OCI-LY7 (cell line): Measurements from ENCODE around the gene GFRA3. TPM values are rescaled to one million over a fixed set of nuclear protein-coding genes. Genes with fewer than 3 reads are reported as not detected.

Experiments used
- BruUV-seq: library from RNA; stranded (reverse); fragments of 400-500 nt; replicated peaks from 2 replicates; lab custom pipeline; 2021; lab: Mats Ljungman, UMichigan
- CTCF ChIA-PET: fragments of 300-600 bp; sonication (Branson Sonifier 250); formaldehyde crosslinking; loops from one replicate; lab custom pipeline; 2022; ENCODE audit warnings: antibody characterized with exemption; ENCODE audit not compliant: unreplicated experiment; lab: Charles Lee
- POLR2A ChIA-PET: fragments of 300-600 bp; sonication (Branson Sonifier 250); formaldehyde crosslinking; loops from one replicate; lab custom pipeline; 2022; ENCODE audit warnings: antibody characterized with exemption; lab: Charles Lee
- DNase-seq: peaks from one replicate; pipeline ENCODE4 v3.0.0-alpha.2; 2015; ENCODE audit warnings: low spot score
- H2AFZ ChIP-seq: fragments of 200-600 bp; sonication (generic), shearing (Covaris generic); 2 replicates; pipeline ENCODE4 v1.6.1; 2014; ENCODE audit warnings: mild to moderate bottlenecking, antibody characterized with exemption, low read length, moderate library complexity
- H3K27ac ChIP-seq: fragments of 200-600 bp; sonication (generic); 2 replicates; pipeline ENCODE4 v1.5.1; 2014; ENCODE audit warnings: mixed run types, low read depth, mild to moderate bottlenecking, moderate library complexity, low read length, inconsistent platforms; ENCODE audit not compliant: poor library complexity, severe bottlenecking
- H3K36me3 ChIP-seq: fragments of 200-600 bp; sonication (generic); 2 replicates; pipeline ENCODE4 v1.6.1; 2014; ENCODE audit warnings: mild to moderate bottlenecking, antibody characterized with exemption, low read length, moderate library complexity, mixed read lengths; ENCODE audit not compliant: insufficient read depth
- H3K4me1 ChIP-seq: fragments of 200-600 bp; sonication (generic); 2 replicates; pipeline ENCODE4 v1.5.1; 2014; ENCODE audit warnings: mild to moderate bottlenecking, low read length; ENCODE audit not compliant: insufficient read depth, poor library complexity, severe bottlenecking
- H3K4me2 ChIP-seq: fragments of 200-600 bp; sonication (generic); 2 replicates; pipeline ENCODE4 v1.6.1; 2014; ENCODE audit warnings: mild to moderate bottlenecking, low read length
- H3K4me3 ChIP-seq: fragments of 200-600 bp; sonication (generic); 2 replicates; pipeline ENCODE4 v1.5.1; 2014; ENCODE audit warnings: mild to moderate bottlenecking, low read depth, low read length; ENCODE audit not compliant: poor library complexity, severe bottlenecking
- H3K79me2 ChIP-seq: fragments of 200-600 bp; sonication (generic); 2 replicates; pipeline ENCODE4 v1.6.1; 2016; ENCODE audit warnings: low read depth, mild to moderate bottlenecking, low read length, moderate library complexity, mixed read lengths; ENCODE audit not compliant: insufficient read depth
- H3K9me2 ChIP-seq: fragments of 200-600 bp; sonication (generic); 2 replicates; pipeline ENCODE4 v1.6.1; 2016; ENCODE audit warnings: mild to moderate bottlenecking, low read length, mixed read lengths; ENCODE audit not compliant: insufficient read depth
- H3K9me3 ChIP-seq: fragments of 200-600 bp; sonication (generic); 2 replicates; pipeline ENCODE4 v1.6.1; 2014; ENCODE audit warnings: mild to moderate bottlenecking, mixed run types, low read length, mixed read lengths
- H4K20me1 ChIP-seq: fragments of 200-600 bp; sonication (generic); 2 replicates; pipeline ENCODE4 v1.6.1; 2014; ENCODE audit warnings: mild to moderate bottlenecking, antibody characterized with exemption, low read length, moderate library complexity, mixed read lengths; ENCODE audit not compliant: insufficient read depth
- EZH2phosphoT487 ChIP-seq: fragments of 200-600 bp; sonication (generic); IDR thresholded peaks from 2 replicates; pipeline ENCODE4 v1.6.1; 2018; ENCODE audit warnings: low read depth, borderline replicate concordance, mild to moderate bottlenecking, mixed run types, antibody characterized with exemption, low read length, moderate library complexity, mixed read lengths
- intact Hi-C: fragments of 100-400 bp; cut with micrococcal nuclease; formaldehyde crosslinking; loops from one replicate; pipeline ENCODE4 v1.10.0; 2022; ENCODE audit not compliant: unreplicated experiment
- total RNA-seq, 2 experiments: library from RNA; depleted of rRNA in 1 of 2; stranded (reverse); fragments of >200 nt in 1 of 2; shearing (Covaris generic) in 1 of 2; gene quantifications; 2 replicates each; pipeline ENCODE4 v1.2.3, GENCODE V29; 2014 to 2022
- TF ChIP-seq, protein P1 (sequence below): fragments of 200-600 bp; sonication (generic); conservative IDR thresholded peaks from 2 replicates; pipeline ENCODE4 v1.5.1; 2014; ENCODE audit warnings: mild to moderate bottlenecking, antibody characterized with exemption, low read length, moderate library complexity, mixed read lengths

Gene GFRA3
- total RNA-seq, 2 experiments from 2014 or later, result not detected

DNA sequence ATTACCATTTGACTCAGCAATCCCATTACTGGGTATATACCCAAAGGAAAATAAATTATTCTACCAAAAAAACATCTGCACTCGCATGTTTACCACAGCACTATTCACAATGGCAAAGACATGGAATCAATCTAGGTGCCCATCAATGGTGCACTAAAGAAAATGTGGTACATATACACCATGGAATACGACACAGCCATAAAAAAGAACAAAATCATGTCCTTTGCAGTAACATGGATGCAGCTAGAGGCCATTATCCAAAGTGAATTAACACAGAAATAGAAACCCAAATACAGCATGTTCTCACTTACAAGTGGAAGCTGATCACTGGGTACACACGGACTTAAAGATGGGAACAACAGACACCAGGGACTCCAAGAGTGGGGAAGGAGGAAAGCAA is 63.4 kb downstream of the GFRA3 start:
- no peak for TF ChIP-seq EZH2phosphoT487
- TF ChIP-seq, protein P1, sequence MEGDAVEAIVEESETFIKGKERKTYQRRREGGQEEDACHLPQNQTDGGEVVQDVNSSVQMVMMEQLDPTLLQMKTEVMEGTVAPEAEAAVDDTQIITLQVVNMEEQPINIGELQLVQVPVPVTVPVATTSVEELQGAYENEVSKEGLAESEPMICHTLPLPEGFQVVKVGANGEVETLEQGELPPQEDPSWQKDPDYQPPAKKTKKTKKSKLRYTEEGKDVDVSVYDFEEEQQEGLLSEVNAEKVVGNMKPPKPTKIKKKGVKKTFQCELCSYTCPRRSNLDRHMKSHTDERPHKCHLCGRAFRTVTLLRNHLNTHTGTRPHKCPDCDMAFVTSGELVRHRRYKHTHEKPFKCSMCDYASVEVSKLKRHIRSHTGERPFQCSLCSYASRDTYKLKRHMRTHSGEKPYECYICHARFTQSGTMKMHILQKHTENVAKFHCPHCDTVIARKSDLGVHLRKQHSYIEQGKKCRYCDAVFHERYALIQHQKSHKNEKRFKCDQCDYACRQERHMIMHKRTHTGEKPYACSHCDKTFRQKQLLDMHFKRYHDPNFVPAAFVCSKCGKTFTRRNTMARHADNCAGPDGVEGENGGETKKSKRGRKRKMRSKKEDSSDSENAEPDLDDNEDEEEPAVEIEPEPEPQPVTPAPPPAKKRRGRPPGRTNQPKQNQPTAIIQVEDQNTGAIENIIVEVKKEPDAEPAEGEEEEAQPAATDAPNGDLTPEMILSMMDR, result no peak
- intact Hi-C loops, result loop anchor here (5.0 kb wide), 1 partner anchor 121 kb away; the partner anchor contains the start of gene CDC25C
- peak overlapping the region; percentile 75; the same call in 1 of the 2 replicates for H3K4me2 ChIP-seq

More for the DNA sequence above, 63.4 kb downstream of the GFRA3 start:
- Histone ChIP-seq H3K4me3 (no peak overlapping the region), H3K9me2 (no peaks in the 10 kb centered on the region), H3K9me3 (no peaks in the 10 kb centered on the region), H2AFZ (no peak overlapping the region), H3K36me3 (peaks cover 54% of the 10 kb centered on the region), H3K79me2 (peaks cover 64% of the 10 kb centered on the region), H3K27ac (no peak overlapping the region), H3K4me1 (peaks cover 15% of the 10 kb centered on the region), H4K20me1 (no peaks in the 10 kb centered on the region)
- ChIA-PET POLR2A (interaction anchor here (0.6 kb wide), 1 partner anchor 316 kb away, joined by 3 read pairs; no protein-coding TSS in a partner anchor), CTCF (no interaction called here)
- no peak for DNase-seq
- no TSS peak for BruUV-seq

Other genes starting within 250 kb of the GFRA3 start
- gene FAM13B, start 241.5 kb downstream of the GFRA3 start, total RNA-seq (2014; rRNA removed; shearing (Covaris generic)), result 9.8 and 21.5 TPM in 2 replicates
- 29.8 and 35.7 TPM in 2 replicates for gene FAM13B, start 241.5 kb downstream of the GFRA3 start, total RNA-seq (2022)
- gene WNT8A, start 190.6 kb downstream of the GFRA3 start, total RNA-seq (2014; rRNA removed; shearing (Covaris generic)), result not detected in 2 replicates
- not detected in 2 replicates for gene WNT8A, start 190.6 kb downstream of the GFRA3 start, total RNA-seq (2022)
- not detected in 2 replicates for gene NME5, start 135.2 kb downstream of the GFRA3 start, total RNA-seq (2014; rRNA removed; shearing (Covaris generic))
- gene NME5, start 135.2 kb downstream of the GFRA3 start, total RNA-seq (2022), result not detected in 2 replicates
- 57.7 and 71.7 TPM in 2 replicates for gene BRD8, start 96.0 kb downstream of the GFRA3 start, total RNA-seq (2014; rRNA removed; shearing (Covaris generic))
- gene BRD8, start 96.0 kb downstream of the GFRA3 start, total RNA-seq (2022), result 92.7 and 108 TPM in 2 replicates
- gene KIF20A, start 95.5 kb downstream of the GFRA3 start, total RNA-seq (2014; rRNA removed; shearing (Covaris generic)), result 63.1 and 74.5 TPM in 2 replicates
- 65.1 and 76.7 TPM in 2 replicates for gene KIF20A, start 95.5 kb downstream of the GFRA3 start, total RNA-seq (2022)
- gene CDC23, start 61.3 kb downstream of the GFRA3 start, total RNA-seq (2014; rRNA removed; shearing (Covaris generic)), result 31.8 and 46.7 TPM in 2 replicates
- gene CDC23, start 61.3 kb downstream of the GFRA3 start, total RNA-seq (2022), result 36.7 and 45.0 TPM in 2 replicates
- 19.2 and 21.8 TPM in 2 replicates for gene CDC25C, start 57.2 kb upstream of the GFRA3 start, total RNA-seq (2014; rRNA removed; shearing (Covaris generic))
- 21.1 and 26.9 TPM in 2 replicates for gene CDC25C, start 57.2 kb upstream of the GFRA3 start, total RNA-seq (2022)
- 38.4 and 42.3 TPM in 2 replicates for gene FAM53C, start 63.6 kb upstream of the GFRA3 start, total RNA-seq (2014; rRNA removed; shearing (Covaris generic))
- gene FAM53C, start 63.6 kb upstream of the GFRA3 start, total RNA-seq (2022), result 46.5 and 47.8 TPM in 2 replicates
- 51.1 and 57.1 TPM in 2 replicates for gene KDM3B, start 78.1 kb upstream of the GFRA3 start, total RNA-seq (2014; rRNA removed; shearing (Covaris generic))
- gene KDM3B, start 78.1 kb upstream of the GFRA3 start, total RNA-seq (2022), result 63.6 and 64.8 TPM in 2 replicates
- 3.9 and 5.4 TPM in 2 replicates for gene REEP2, start 164.4 kb upstream of the GFRA3 start, total RNA-seq (2014; rRNA removed; shearing (Covaris generic))
- gene REEP2, start 164.4 kb upstream of the GFRA3 start, total RNA-seq (2022), result 5.1 and 6.5 TPM in 2 replicates
- 0.10 and 0.13 TPM in 2 replicates for gene EGR1, start 190.9 kb upstream of the GFRA3 start, total RNA-seq (2014; rRNA removed; shearing (Covaris generic))
- gene EGR1, start 190.9 kb upstream of the GFRA3 start, total RNA-seq (2022), result 0.79 and 1.1 TPM in 2 replicates